HG03095 (cell line): ENCODE measurements around the gene PROX1.

ENCODE experiments used
- ATAC-seq: cut with Tn5 transposase; IDR thresholded peaks from one replicate; pipeline ENCODE4 v1.9.1; 2021; ENCODE audit warnings: moderate library complexity; ENCODE audit not compliant: unreplicated experiment

PROX1 gene

DNA sequence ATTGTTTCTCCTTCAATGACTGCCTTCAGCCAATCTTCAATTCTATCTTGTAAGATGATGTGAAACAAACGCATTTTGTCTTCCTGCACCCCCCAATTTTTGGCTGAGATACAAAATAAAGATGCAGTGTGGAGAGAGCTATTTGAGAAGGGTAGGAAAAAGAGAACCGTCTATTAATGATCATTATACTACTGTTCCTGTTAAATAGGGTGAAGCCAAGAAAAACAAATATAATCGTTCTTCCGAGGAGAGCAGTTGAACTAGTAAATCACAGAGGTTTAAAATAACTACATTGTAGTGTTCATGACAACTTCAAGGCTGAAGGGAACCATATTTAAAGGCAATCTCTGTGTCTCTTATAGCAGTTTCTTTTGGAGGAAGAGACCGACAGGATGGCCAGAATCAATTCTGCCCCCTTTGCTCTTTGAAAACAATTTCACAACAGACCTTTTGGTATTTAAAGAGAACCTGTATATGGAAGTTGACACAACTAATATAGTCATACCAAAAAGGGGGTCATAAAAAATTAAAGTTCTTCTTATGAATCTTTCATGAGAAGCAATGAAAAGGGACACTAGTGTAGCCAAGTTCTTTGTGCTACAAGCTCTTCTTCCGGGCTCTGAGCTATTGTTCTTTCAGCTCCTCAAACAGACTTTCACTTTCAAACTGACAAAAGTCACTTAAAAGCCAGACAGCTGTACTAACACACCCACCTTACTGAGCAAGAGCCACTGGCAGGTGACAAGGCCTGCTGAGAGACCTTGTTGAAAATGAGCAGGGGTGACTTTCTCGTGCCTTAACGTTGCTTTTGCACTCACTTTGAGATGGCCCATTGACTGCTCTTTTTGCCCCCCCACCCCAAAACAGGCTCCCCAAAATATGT lies 30.9 kb downstream of the PROX1 start:
- peak; percentile 83 for ATAC-seq

DNA sequence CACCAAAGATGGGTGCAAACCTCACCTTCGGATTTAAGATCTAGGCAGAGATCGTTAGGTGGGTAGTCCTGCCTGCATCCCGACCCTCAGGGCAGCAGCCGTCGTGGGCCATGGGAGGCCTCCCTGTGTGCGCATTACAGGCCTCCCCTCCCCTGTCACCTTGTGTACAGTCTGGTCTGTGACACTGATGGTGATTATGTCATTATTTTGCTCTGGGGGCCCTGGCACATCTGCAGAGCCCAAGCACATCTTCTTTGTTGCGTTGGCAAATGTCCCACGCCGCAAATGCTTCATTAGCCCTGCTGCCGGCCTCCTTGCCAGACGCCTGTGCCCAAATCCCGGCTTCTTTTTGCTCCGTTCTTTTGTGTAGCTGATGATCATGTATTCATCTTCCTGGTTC lies 31.7 kb downstream of the PROX1 start:
- no peak for ATAC-seq

DNA sequence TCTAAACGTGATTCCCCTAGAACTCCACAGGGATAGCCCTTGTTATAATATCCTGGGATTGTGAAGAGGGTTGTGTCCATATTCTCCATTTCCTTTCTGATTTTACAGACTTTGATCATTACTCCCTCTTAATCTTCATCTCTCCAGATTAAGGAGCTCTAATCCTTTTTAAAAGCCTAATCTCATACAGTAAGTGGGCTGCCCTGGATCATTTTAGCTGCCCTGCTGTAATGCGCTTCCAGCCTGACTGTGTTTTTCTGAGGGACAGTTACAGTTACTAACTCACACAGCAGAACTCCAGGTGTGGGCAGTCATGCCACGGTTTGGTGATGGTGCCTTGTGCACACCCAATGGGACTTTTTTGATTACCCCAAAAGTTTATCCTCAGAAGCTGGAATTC lies 33.5 kb downstream of the PROX1 start:
- ATAC-seq = no peak

- ATAC-seq = no peak
Measured at GRCh38 chr1:214022229-214022791, 34.5 kb downstream of the PROX1 start.

- ATAC-seq = no peak
Measured at GRCh38 chr1:214022810-214023425, 35.1 kb downstream of the PROX1 start.

- no peak for ATAC-seq
Measured at GRCh38 chr1:214026985-214027384, 39.2 kb downstream of the PROX1 start.

DNA sequence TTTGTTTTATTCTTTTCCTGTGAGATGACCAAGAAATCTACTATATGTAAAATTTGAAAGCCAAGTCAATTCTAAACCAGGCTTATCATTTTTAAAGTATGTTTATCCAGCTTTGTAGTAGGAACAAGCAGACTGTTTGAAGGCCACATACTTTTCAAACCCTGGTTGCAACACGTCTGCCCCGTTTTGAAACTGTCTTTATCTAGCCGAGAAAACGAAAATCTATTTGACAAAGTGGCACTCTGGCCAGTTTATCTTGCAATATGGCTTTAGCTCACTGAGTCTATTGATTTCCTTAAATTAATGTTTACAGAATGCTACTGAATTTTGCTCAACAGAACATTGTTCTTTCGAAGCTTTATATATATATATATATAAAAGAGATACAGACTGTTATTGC lies 39.7 kb downstream of the PROX1 start:
- no peak for ATAC-seq

- ATAC-seq = no peak
Measured at GRCh38 chr1:214028095-214028494, 40.3 kb downstream of the PROX1 start.

DNA sequence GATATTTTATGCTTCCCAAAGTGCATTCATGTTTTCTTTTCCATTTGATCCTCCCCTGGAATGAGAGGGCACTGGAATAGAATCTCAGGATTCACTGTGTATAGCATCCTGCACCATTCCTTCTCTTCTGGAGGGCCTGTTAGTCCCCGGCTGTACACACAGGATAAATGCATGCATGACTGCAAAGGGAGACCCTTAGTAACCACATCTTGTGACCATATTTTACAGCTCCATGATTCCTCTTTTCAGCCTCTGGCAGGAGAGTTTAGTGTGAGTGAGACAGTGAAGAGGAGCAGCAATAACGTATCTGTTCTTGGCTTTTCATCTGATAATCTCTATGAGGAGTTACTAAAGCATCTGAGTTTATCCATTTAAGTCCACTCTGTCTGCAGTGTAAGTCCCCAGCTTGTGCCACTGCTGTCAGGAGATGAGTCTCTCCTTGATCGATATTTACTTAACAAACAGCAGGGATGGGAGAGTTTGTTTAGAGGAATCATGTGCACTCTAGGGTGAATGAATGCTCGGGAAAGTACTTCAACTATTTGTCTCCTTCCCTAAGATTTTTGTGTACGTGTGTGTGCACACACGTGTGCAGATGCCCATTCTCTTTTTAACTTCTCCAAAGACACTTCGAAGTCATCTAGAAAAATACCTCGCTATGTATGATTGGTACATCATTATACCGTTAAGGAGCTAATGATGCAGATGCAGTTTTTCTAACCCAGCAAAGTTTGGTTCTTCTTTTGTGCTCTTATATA lies 41.1 kb downstream of the PROX1 start:
- ATAC-seq = no peak

GRCh38 chr1:214029796-214030195 lies 42.0 kb downstream of the PROX1 start:
- ATAC-seq = no peak

DNA sequence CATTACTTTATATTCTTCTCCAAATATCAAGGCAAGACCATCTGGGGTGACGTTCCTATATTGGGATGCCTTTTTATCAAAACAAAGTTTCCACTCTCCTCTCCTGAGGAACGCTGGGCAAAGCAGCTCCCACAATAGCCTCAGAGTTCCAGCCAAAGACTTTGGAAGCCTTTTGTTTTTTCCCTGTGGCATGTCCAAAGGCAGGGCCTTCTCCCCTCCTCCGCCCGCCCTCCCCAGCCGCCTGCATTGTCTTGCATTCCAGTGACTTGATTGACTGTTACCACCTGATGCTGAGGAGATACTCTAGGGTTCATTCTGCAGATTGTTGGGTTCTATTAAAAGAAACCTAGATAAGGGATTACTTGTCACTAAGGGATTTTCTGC lies 43.5 kb downstream of the PROX1 start:
- ATAC-seq = no peak

DNA sequence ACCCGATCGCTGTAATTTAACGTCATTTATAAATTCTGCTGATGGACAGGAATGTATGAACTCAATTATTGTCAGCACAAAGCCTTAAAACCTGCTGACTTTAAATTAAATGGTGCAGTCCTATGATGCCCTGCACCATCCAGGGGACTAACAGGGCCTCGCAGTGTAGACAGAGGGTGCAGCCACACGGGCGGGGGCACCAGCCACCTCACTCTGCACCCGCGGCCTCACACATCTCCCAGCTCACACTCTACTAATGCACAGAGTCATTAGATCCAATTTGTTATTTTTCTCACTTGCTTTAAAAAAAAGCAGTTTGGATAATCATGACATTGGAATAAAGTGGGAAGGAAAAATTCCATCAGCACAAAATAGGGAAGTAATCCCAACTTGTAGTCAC lies 49.7 kb downstream of the PROX1 start:
- ATAC-seq = no peak

GRCh38 chr1:214039394-214040018 lies 51.7 kb downstream of the PROX1 start:
- no peak for ATAC-seq

GRCh38 chr1:214043167-214043566 lies 55.4 kb downstream of the PROX1 start:
- ATAC-seq = no peak

- no peak for ATAC-seq
Measured at GRCh38 chr1:214044438-214045214, 56.9 kb downstream of the PROX1 start.

- no peak for ATAC-seq
Measured at GRCh38 chr1:214050513-214051401, 63.0 kb downstream of the PROX1 start.

GRCh38 chr1:214051786-214052185 lies 64.0 kb downstream of the PROX1 start:
- no peak for ATAC-seq

DNA sequence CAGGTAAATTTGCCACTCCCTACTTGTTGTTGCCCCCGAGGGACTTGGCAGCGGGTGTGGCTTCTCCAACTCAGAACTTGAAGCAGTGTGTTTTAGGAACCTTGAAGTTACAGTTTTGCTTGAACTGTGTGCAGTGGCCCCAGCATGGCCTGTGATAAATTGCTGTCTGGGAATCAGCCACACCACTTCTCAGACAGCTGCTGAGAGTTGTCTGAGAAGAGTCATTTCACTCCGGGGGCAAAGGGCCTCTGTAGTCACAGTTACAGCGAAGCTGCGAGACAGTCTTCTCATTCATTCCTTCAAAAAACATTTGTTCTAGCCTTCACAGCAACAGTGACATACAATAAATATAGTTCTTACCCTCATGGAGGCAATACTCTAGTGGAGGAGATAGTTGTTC lies 70.3 kb downstream of the PROX1 start:
- ATAC-seq = no peak

DNA sequence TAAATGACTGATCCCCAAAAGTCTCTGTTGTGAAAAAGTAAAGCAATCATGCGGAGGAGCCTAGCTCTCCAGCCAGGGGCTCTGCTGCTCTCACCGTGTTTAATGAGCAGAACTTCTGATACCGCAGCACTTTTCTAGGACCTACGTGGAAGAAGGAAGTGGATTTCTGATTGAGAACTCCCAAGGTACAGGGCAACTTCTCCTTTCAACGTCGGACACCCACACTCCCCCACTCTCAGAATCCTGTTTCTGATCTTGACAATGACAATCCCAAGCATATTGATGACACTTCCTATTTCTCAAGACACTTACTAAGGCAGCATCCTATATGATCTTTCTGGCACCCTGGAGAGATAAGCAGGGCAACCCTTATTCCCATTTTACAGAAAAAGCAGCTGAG lies 78.4 kb downstream of the PROX1 start:
- no peak for ATAC-seq
